Measurements from ENCODE around the gene DNAJC7. TPM values are rescaled to one million over a fixed set of nuclear protein-coding genes. Genes with fewer than 3 reads are reported as not detected.

DNAJC7 gene
- total RNA-seq, 6 experiments from 2014 or later = 32.7 to 40.3 (median 35.2) TPM

- intact Hi-C loops (cut with DNase I) = loop anchor here (5.0 to 10.0 kb wide), 4 partner anchors 65 to 158 kb away; partner anchors contain the start of genes NKIRAS2 (in 2 of the 2), DHX58 (in 1 of the 2), FKBP10 (in 1 of the 2) and P3H4 (in 1 of the 2)
- DNase-seq (no peak), ATAC-seq (peak; percentile 80 to 84 (median 82))
- H3K4me1 ChIP-seq = no peaks in the 10 kb centered on the region
- 15% methylated on average over 4 of the region's 17 CpGs for WGBS (ENCODE audit: insufficient coverage, low coverage, low lambda C conversion rate, missing lambda C conversion rate)
- no peak for TF ChIP-seq POLR2A (IDR thresholded peaks at IDR 0.05)
- TF ChIP-seq, protein P1, sequence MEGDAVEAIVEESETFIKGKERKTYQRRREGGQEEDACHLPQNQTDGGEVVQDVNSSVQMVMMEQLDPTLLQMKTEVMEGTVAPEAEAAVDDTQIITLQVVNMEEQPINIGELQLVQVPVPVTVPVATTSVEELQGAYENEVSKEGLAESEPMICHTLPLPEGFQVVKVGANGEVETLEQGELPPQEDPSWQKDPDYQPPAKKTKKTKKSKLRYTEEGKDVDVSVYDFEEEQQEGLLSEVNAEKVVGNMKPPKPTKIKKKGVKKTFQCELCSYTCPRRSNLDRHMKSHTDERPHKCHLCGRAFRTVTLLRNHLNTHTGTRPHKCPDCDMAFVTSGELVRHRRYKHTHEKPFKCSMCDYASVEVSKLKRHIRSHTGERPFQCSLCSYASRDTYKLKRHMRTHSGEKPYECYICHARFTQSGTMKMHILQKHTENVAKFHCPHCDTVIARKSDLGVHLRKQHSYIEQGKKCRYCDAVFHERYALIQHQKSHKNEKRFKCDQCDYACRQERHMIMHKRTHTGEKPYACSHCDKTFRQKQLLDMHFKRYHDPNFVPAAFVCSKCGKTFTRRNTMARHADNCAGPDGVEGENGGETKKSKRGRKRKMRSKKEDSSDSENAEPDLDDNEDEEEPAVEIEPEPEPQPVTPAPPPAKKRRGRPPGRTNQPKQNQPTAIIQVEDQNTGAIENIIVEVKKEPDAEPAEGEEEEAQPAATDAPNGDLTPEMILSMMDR (IDR thresholded peaks at IDR 0.05) = peak; percentile 52 to 62 (median 58)
- H3K4me3 ChIP-seq = no peak overlapping the region
- H3K9me3 ChIP-seq = no peaks in the 10 kb centered on the region
- no peaks in the 10 kb centered on the region for H3K27me3 ChIP-seq
- no peak overlapping the region for H3K27ac ChIP-seq
- no peaks in the 10 kb centered on the region for H3K36me3 ChIP-seq
Observed at GRCh38 chr17:41959336-41960095, 57.7 kb downstream of the DNAJC7 start.

GRCh38 chr17:41959030-41959335 is 58.3 kb downstream of the DNAJC7 start:
- no peak overlapping the region for H3K27ac ChIP-seq
- DNase-seq = no peak
- no peaks in the 10 kb centered on the region for H3K4me1 ChIP-seq
- H3K36me3 ChIP-seq = no peaks in the 10 kb centered on the region
- WGBS (ENCODE audit: insufficient coverage, low coverage, low lambda C conversion rate, missing lambda C conversion rate) = 57% methylated on average over 2 of the region's 2 CpGs
- ATAC-seq = no peak
- no peaks in the 10 kb centered on the region for H3K27me3 ChIP-seq
- no peak overlapping the region for H3K4me3 ChIP-seq
- intact Hi-C loops (cut with DNase I) = loop anchor here in 1 of 2 donors (10.0 kb wide), 1 partner anchor 144 kb away; the partner anchor contains the start of genes FKBP10 and P3H4
- H3K9me3 ChIP-seq = no peaks in the 10 kb centered on the region
- no peak for TF ChIP-seq POLR2A (IDR thresholded peaks at IDR 0.05)
- TF ChIP-seq, protein P1 (IDR thresholded peaks at IDR 0.05) = no peak

DNA sequence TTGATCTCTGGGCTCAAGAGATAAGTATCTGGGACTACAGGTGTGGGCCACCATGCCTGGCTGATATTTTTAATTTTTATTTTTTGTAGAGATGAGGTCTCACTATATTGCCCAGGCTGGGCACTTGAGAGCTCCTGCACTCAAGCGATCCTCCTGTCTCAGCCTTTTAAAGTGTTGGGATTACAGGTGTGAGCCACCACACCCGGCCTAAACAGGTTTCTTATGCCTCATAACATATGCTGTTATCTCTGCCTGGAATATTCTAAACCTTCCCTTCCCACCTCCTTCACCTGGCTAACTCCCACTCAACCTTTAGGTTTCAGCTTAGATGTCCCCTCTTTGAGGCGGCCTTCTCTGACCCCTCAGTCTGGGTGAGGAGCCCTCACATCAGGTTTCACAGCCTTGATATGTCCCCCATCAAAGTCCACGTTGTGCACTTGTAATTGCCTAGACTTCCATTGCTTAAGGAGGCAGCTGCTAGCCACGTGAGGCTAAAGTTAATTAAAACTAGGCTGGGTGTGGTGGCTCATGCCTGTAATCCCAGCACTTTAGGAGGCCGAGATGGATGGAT is 59.3 kb downstream of the DNAJC7 start:
- Histone ChIP-seq H3K27me3 (no peaks in the 10 kb centered on the region), H3K9me3 (no peaks in the 10 kb centered on the region), H3K4me3 (no peak overlapping the region), H3K36me3 (no peaks in the 10 kb centered on the region), H3K27ac (no peak overlapping the region), H3K4me1 (no peaks in the 10 kb centered on the region)
- DNase-seq (no peak), ATAC-seq (no peak)
- WGBS (ENCODE audit: insufficient coverage, low coverage, low lambda C conversion rate, missing lambda C conversion rate) = 76% methylated on average over 5 of the region's 6 CpGs
- intact Hi-C loops (cut with DNase I) = loop anchor here in 1 of 2 donors (10.0 kb wide), 1 partner anchor 143 kb away; the partner anchor contains the start of genes FKBP10 and P3H4
- TF ChIP-seq, protein P1 (IDR thresholded peaks at IDR 0.05) = no peak
- TF ChIP-seq POLR2A (IDR thresholded peaks at IDR 0.05) = no peak

DNA sequence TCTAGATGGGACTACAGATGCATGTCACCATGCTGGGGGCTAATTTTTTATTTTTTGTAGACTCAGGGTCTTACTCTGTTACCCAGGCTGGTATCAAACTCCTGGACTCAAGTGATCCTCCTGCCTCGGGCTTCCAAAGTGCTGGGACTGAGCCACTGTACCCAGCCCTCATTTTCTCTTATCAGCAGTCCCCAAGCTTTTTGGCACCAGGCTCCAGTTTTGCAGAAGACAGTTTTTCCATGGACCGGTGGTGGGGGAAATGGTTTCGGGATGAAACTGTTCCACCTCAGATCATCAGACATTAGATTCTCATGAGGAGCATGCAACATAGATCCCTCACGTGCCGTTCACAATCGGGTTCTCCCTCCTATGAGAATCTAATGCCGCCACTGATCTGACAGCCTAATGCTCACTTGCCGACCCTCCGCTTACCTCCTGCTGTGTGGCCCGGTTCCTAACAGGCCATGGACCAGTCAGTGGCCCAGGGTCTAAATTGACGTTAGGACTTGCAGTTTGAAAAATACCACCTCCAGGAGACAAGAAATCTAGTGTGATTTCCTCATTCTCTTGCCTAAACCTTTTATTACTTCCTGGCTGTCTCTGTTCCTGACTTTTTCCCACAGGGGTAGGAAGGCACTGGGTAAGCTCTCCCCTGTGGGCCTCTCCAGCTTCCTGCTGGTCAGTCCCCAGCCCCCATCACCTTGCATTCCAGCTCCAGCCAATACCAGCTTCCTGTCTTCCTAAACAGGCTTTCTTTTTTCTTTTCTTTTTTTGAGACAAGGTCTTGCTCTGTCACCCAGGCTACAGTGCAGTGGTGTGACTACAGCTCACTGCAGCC is 60.0 kb downstream of the DNAJC7 start:
- H3K4me1 ChIP-seq = no peaks in the 10 kb centered on the region
- TF ChIP-seq, protein P1 (IDR thresholded peaks at IDR 0.05) = no peak
- no peak for TF ChIP-seq POLR2A (IDR thresholded peaks at IDR 0.05)
- H3K4me3 ChIP-seq = no peak overlapping the region
- no peak for DNase-seq
- WGBS (ENCODE audit: insufficient coverage, low coverage, low lambda C conversion rate, missing lambda C conversion rate) = 61% methylated on average over 11 of the region's 11 CpGs
- H3K9me3 ChIP-seq = no peaks in the 10 kb centered on the region
- no peaks in the 10 kb centered on the region for H3K27me3 ChIP-seq
- ATAC-seq = no peak
- intact Hi-C loops (cut with DNase I) = loop anchor here in 1 of 2 donors (10.0 kb wide), 1 partner anchor 142 kb away; the partner anchor contains the start of genes FKBP10 and P3H4
- H3K36me3 ChIP-seq = no peaks in the 10 kb centered on the region
- H3K27ac ChIP-seq = no peak overlapping the region

All from right lobe of liver (tissue), 6 donors.